ENCODE data around the gene CCPG1. TPM values are rescaled to one million over a fixed set of nuclear protein-coding genes. Genes with fewer than 3 reads are reported as not detected.

Gene CCPG1
- total and polyA plus RNA-seq, 2 of the 13 experiments (the other 11 are each of a cell fraction or from before 2014, with no cell fraction given) = 16.1 to 19.5 TPM

GRCh38 chr15:55319537-55320237 is 88.5 kb downstream of the CCPG1 start (continued):
- TF ChIP-seq ZMYM3 (CRISPR knock-in tag; IDR thresholded peaks at IDR 0.05) (peak; percentile 73), ZNF329 (CRISPR knock-in tag; IDR thresholded peaks at IDR 0.05; ENCODE audit: low read depth) (no peak), RAD21 (CRISPR knock-in tag; IDR thresholded peaks at IDR 0.05) (no peak), KAT2B (IDR thresholded peaks at IDR 0.05; ENCODE audit: borderline replicate concordance, low read depth, low read length) (no peak), ZMAT3 (CRISPR knock-in tag; conservative IDR thresholded peaks at IDR 0.05) (no peak), ZNF441 (CRISPR knock-in tag; IDR thresholded peaks at IDR 0.05; ENCODE audit: borderline replicate concordance) (no peak), REL (CRISPR knock-in tag; conservative IDR thresholded peaks at IDR 0.05) (no peak), STAG1 (CRISPR knock-in tag; IDR thresholded peaks at IDR 0.05) (no peak), ZFP82 (CRISPR knock-in tag; IDR thresholded peaks at IDR 0.05; ENCODE audit: borderline replicate concordance) (no peak), KIAA2018 (CRISPR knock-in tag; IDR thresholded peaks at IDR 0.05; ENCODE audit: borderline replicate concordance) (no peak), ZMYM2 (CRISPR knock-in tag; IDR thresholded peaks at IDR 0.05) (0 out of 2 replicates have a peak, but pooled peaks have one; percentile 12), GTF2F1 (IDR thresholded peaks at IDR 0.05; ENCODE audit: low read length) (no peak), ZNF205 (CRISPR knock-in tag; IDR thresholded peaks at IDR 0.05) (no peak)
- TF ChIP-seq, protein P1, sequence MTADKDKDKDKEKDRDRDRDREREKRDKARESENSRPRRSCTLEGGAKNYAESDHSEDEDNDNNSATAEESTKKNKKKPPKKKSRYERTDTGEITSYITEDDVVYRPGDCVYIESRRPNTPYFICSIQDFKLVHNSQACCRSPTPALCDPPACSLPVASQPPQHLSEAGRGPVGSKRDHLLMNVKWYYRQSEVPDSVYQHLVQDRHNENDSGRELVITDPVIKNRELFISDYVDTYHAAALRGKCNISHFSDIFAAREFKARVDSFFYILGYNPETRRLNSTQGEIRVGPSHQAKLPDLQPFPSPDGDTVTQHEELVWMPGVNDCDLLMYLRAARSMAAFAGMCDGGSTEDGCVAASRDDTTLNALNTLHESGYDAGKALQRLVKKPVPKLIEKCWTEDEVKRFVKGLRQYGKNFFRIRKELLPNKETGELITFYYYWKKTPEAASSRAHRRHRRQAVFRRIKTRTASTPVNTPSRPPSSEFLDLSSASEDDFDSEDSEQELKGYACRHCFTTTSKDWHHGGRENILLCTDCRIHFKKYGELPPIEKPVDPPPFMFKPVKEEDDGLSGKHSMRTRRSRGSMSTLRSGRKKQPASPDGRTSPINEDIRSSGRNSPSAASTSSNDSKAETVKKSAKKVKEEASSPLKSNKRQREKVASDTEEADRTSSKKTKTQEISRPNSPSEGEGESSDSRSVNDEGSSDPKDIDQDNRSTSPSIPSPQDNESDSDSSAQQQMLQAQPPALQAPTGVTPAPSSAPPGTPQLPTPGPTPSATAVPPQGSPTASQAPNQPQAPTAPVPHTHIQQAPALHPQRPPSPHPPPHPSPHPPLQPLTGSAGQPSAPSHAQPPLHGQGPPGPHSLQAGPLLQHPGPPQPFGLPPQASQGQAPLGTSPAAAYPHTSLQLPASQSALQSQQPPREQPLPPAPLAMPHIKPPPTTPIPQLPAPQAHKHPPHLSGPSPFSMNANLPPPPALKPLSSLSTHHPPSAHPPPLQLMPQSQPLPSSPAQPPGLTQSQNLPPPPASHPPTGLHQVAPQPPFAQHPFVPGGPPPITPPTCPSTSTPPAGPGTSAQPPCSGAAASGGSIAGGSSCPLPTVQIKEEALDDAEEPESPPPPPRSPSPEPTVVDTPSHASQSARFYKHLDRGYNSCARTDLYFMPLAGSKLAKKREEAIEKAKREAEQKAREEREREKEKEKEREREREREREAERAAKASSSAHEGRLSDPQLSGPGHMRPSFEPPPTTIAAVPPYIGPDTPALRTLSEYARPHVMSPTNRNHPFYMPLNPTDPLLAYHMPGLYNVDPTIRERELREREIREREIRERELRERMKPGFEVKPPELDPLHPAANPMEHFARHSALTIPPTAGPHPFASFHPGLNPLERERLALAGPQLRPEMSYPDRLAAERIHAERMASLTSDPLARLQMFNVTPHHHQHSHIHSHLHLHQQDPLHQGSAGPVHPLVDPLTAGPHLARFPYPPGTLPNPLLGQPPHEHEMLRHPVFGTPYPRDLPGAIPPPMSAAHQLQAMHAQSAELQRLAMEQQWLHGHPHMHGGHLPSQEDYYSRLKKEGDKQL (CRISPR knock-in tag; IDR thresholded peaks at IDR 0.05; ENCODE audit: low read depth) = no peak
- TF ChIP-seq, protein P2, sequence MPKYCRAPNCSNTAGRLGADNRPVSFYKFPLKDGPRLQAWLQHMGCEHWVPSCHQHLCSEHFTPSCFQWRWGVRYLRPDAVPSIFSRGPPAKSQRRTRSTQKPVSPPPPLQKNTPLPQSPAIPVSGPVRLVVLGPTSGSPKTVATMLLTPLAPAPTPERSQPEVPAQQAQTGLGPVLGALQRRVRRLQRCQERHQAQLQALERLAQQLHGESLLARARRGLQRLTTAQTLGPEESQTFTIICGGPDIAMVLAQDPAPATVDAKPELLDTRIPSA (CRISPR knock-in tag; IDR thresholded peaks at IDR 0.05; ENCODE audit: borderline replicate concordance) = no peak

Data from HepG2 (cell line).